Right cardiac atrium (tissue), 5 donors: ENCODE data around the gene TP53INP2. TPM values are rescaled to one million over a fixed set of nuclear protein-coding genes. Genes with fewer than 3 reads are reported as not detected.

Experiments
- ATAC-seq, 2 donors: fragments of 200-7000 bp; cut with Tn5 transposase; one replicate each; pipeline versions ENCODE4 v1.8.0 to v1.9.1; 2020; ENCODE audit warnings: moderate library complexity in 2 of 2, mild to moderate bottlenecking in 1 of 2
- DNase-seq, 3 donors: peaks; one replicate each; pipeline ENCODE4 v3.0.0-alpha.2; 2020
- H3K27ac ChIP-seq: one replicate; pipeline ENCODE4 v1.5.1; 2013; ENCODE audit warnings: mild to moderate bottlenecking, low read length, control low read depth, moderate library complexity
- H3K27me3 ChIP-seq: one replicate; pipeline ENCODE4 v1.6.1; 2013; ENCODE audit not compliant: control insufficient read depth, insufficient read depth
- H3K4me1 ChIP-seq: one replicate; pipeline ENCODE4 v1.6.1; 2013; ENCODE audit warnings: low read length; ENCODE audit not compliant: control insufficient read depth, insufficient read depth
- H3K4me3 ChIP-seq: one replicate; pipeline ENCODE4 v1.5.1; 2013; ENCODE audit warnings: low read length, control low read depth
- H3K9me3 ChIP-seq: one replicate; pipeline ENCODE4 v1.6.1; 2013; ENCODE audit warnings: low read length; ENCODE audit not compliant: control insufficient read depth
- WGBS: extraction: QIAGEN DNeasy Blood & Tissue Kit; methylation state at CpG from one replicate; pipeline ENCODE4 v1.1.7; 2013; 5-methylcytosine and 5-hydroxymethylcytosine counted together
- intact Hi-C, 4 donors: fragments of 100-400 bp; cut with DNase I; formaldehyde crosslinking; loops; one replicate each; pipeline versions ENCODE4 v1.11.0 to v1.14.0; 2022 to 2023
- polyA plus RNA-seq: library from polyadenylated mRNA; stranded (reverse); fragments of 200-250 nt; gene quantifications from one replicate; pipeline ENCODE4 v1.2.3, GENCODE V29; 2013
- total RNA-seq, 4 donors: library from RNA; stranded (reverse); fragmentation: NEBNext Ultra II Directional; extraction: Animal tissue kit (Norgen Biotek cat#: 25700); gene quantifications; one replicate each; pipeline ENCODE4 v1.2.1, GENCODE V29; 2021
- donor health status: healthy with polysubstance abuse.
- donor health status: DM: no; HTN: yes; CAD: no.
- donor health status: DM: no; HTN: no; CAD: no.
- donor health status: DM: no; HTN: yes; CAD: no; lungs with severe emphysema.
- donor health status: DM: yes; HTN: yes; CAD: no.

TP53INP2 gene
- total and polyA plus RNA-seq, 5 donors, result 72.0 to 133 (median 95.7) TPM

DNA sequence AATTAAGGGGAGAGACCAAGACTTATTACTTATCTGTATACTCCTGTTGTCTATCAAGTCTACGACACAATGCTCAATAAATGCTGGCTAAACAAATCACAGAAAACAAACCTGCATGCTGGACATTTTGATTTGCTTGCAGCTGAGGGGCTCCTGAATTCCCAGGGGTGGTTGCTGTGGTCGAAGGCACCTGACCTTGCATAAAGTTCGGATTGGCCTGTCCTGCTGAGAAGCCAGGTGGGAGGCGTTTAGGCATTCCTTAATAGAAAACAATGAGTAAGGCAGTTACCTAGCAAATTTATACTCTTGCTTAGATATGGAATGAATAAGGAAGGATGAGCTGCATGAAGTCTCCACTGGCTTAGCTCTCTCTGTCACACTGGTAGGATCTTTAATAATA is 50.5 kb downstream of the TP53INP2 start:
- Histone ChIP-seq H3K27ac (no peak overlapping the region), H3K4me1 (no peaks in the 10 kb centered on the region), H3K4me3 (no peak overlapping the region), H3K9me3 (no peaks in the 10 kb centered on the region), H3K27me3 (no peaks in the 10 kb centered on the region)
- intact Hi-C loops, result loop anchor here in 1 of 4 donors (10.0 kb wide), 1 partner anchor 440 kb away; no protein-coding TSS in a partner anchor
- 69% methylated on average over 4 of the region's 4 CpGs for whole genome bisulfite sequencing
- DNase-seq (peak in 1 of 3 donors; percentile 7), ATAC-seq (no peak)

DNA sequence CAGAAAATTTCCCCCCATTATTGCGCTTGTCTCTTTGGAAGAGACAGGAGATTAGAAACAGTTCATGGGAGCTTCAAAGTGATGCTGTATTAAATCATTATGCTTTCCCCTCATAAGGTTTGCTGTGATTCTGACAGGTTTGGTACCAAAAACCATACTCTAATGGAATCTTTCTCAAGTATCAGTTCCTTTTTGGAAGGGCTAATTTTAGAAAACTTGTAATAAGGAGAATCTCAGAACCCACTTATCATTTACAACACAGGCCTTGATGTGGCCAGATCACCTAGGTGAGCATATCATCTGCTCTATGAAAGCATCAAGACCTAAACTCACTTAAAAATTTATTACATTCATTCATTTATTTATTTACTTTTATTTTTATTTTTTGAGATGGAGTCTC is 51.2 kb downstream of the TP53INP2 start:
- WGBS, result 100% methylated on average over 1 of the region's 1 CpG
- intact Hi-C loops, result loop anchor here in 1 of 4 donors (10.0 kb wide), 1 partner anchor 441 kb away; no protein-coding TSS in a partner anchor
- H3K4me3 ChIP-seq, result no peak overlapping the region
- H3K27me3 ChIP-seq, result no peaks in the 10 kb centered on the region
- no peaks in the 10 kb centered on the region for H3K9me3 ChIP-seq
- ATAC-seq (no peak), DNase-seq (no peak)
- no peak overlapping the region for H3K27ac ChIP-seq
- no peaks in the 10 kb centered on the region for H3K4me1 ChIP-seq

GRCh38 chr20:34762031-34762555 is 57.9 kb downstream of the TP53INP2 start:
- Histone ChIP-seq H3K4me3 (no peak overlapping the region), H3K27me3 (no peaks in the 10 kb centered on the region), H3K27ac (no peak overlapping the region), H3K4me1 (no peaks in the 10 kb centered on the region), H3K9me3 (no peaks in the 10 kb centered on the region)
- ATAC-seq (no peak), DNase-seq (no peak)
- WGBS, result 42% methylated on average over 1 of the region's 1 CpG
- intact Hi-C loops, result loop anchor here in 1 of 4 donors (10.0 kb wide), 1 partner anchor 187 kb away; no protein-coding TSS in a partner anchor

Other genes starting within 250 kb of the TP53INP2 start
- 100 to 1,000 TPM; 134 to 163 (median 151) TPM for gene DYNLRB1, start 187.9 kb upstream of the TP53INP2 start, total RNA-seq
- gene DYNLRB1, start 187.9 kb upstream of the TP53INP2 start, polyA plus RNA-seq, result 289 TPM
- gene MAP1LC3A, start 145.6 kb upstream of the TP53INP2 start, total RNA-seq, result 10 to 100 TPM; 61.8 to 85.7 (median 79.8) TPM
- gene MAP1LC3A, start 145.6 kb upstream of the TP53INP2 start, polyA plus RNA-seq, result 116 TPM
- gene PIGU, start 27.3 kb upstream of the TP53INP2 start, total RNA-seq, result 10 to 100 TPM; 11.6 to 14.4 (median 13.6) TPM
- gene PIGU, start 27.3 kb upstream of the TP53INP2 start, polyA plus RNA-seq, result 18.9 TPM
- 10 to 100 TPM; 17.8 to 26.3 (median 19.6) TPM for gene NCOA6, start 121.3 kb downstream of the TP53INP2 start, total RNA-seq
- gene NCOA6, start 121.3 kb downstream of the TP53INP2 start, polyA plus RNA-seq, result 26.5 TPM
- gene GGT7, start 168.5 kb downstream of the TP53INP2 start, total RNA-seq, result 10 to 100 TPM; 17.8 to 22.0 (median 18.6) TPM
- gene GGT7, start 168.5 kb downstream of the TP53INP2 start, polyA plus RNA-seq, result 14.8 TPM
- gene ACSS2, start 172.3 kb downstream of the TP53INP2 start, total RNA-seq, result 10 to 100 TPM; 61.8 to 79.8 (median 69.5) TPM
- gene ACSS2, start 172.3 kb downstream of the TP53INP2 start, polyA plus RNA-seq, result 74.6 TPM